Endothelial cell of umbilical vein (primary cell): ENCODE measurements around the gene IGSF5.

Source experiments
- CTCF ChIP-seq, 2 donors: IDR thresholded peaks; 1 replicate in 1 of 2; 2 replicates in 1 of 2; pipeline ENCODE4 v1.5.1; 2011; ENCODE audit warnings: low read length in 2 of 2, mild to moderate bottlenecking in 2 of 2, moderate library complexity in 2 of 2, control low read depth in 1 of 2, inconsistent platforms in 1 of 2, low read depth in 1 of 2; ENCODE audit not compliant: insufficient read depth in 1 of 2; ENCODE audit errors: extremely low read depth in 1 of 2
- GATA2 ChIP-seq: IDR thresholded peaks from 2 replicates; pipeline ENCODE4 v1.7.0; 2011; ENCODE audit warnings: low read depth, mild to moderate bottlenecking, moderate library complexity, mixed read lengths, low read length; ENCODE audit not compliant: insufficient read length, insufficient read depth

- TF ChIP-seq CTCF (IDR thresholded peaks at IDR 0.05; ENCODE audit: extremely low read depth in 1 of 2, insufficient read depth in 1 of 2, low read depth in 1 of 2, low read length in 2 of 2) (no peak), GATA2 (no peak)
These were observed 37.7 kb upstream of the IGSF5 start for GRCh38 chr21:39707316-39707715.
